Astrocyte of the cerebellum (primary cell): ENCODE data around the gene C1orf141.

Experiments used
- DNase-seq: peaks from one replicate; pipeline ENCODE4 v3.0.0-alpha.2; 2011; ENCODE audit warnings: low read depth
- H3K4me3 ChIP-seq: 2 replicates; pipeline ENCODE4 v1.5.1; 2011; ENCODE audit warnings: mild to moderate bottlenecking, low read depth, low read length, moderate library complexity
- CTCF ChIP-seq: IDR thresholded peaks from 2 replicates; pipeline ENCODE4 v1.5.1; 2012; ENCODE audit warnings: low read length, low read depth, moderate library complexity, mild to moderate bottlenecking; ENCODE audit errors: missing control alignments
- in situ Hi-C: cut with HindIII; loops from 2 replicates; pipeline ENCODE4 v1.10.0; 2017; ENCODE audit warnings: low sequenced_read_pairs

Gene C1orf141

DNA sequence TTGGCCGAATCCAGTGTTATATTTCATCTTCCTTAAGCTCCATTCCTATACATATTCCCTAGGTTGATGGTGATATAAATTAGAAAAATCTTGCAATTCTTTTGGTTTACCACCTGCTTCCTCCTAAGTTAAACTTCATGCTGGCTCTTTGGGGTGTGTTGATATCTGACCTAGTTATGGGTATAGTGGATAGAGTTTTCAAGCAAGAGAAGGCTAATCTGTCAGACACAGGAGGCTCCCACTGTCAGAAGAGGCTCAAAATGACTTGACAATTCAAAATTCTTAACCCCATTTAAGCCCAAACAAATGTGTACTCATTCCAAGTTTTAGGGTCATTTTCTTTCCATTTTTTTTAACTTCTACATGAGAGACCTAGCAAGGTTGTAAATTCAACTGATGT, 72.4 kb downstream of the C1orf141 start:
- no peak for DNase-seq
- no peak overlapping the region for H3K4me3 ChIP-seq
- no peak for TF ChIP-seq CTCF
- in situ Hi-C loops: no loop called here

DNA sequence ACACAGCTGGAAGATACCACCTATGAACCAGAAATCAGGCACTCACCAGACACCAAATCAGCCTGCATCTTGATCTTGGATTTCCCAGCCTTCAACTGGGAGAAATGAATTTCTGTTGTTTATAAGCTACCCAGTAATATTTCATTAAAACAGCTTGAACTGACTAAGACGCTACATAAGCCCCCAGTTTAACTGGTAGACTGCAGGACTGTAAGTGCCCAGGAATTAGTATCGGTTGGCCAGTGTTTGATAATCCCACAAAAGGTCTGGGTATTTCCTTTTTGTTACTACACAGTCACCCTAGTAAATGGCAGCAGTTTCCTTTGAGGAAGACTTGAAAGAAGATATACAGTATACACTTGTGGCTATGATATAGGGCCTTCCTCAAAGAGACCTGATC, 73.5 kb downstream of the C1orf141 start:
- no peak for TF ChIP-seq CTCF
- in situ Hi-C loops: no loop called here
- H3K4me3 ChIP-seq: no peak overlapping the region
- DNase-seq: no peak

GRCh38 chr1:67060811-67061218, 74.0 kb downstream of the C1orf141 start:
- in situ Hi-C loops: no loop called here
- peak; percentile 93 for DNase-seq

DNA sequence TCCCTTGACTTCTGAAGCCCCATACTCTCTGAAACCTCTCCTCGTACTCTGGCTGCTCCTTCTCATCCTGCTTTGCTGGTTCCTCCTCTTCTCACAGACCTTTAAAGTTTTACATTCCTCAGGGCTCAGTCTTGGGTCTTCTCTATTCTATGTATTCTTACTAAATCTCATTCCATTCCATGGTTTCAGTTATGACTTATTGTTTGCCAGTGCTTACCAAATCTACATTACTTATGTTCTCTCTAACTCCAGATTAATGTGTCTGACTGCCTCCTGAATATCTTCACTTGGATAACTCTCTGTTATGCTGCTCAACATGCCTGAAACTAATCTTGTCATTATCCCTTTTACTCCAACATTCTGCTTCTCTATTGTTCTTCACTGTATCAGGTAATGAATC, 75.4 kb downstream of the C1orf141 start:
- no peak for DNase-seq
- H3K4me3 ChIP-seq: no peak overlapping the region
- in situ Hi-C loops: no loop called here
- TF ChIP-seq CTCF: no peak

More at GRCh38 chr1:67060811-67061218, 74.0 kb downstream of the C1orf141 start:
- TF ChIP-seq CTCF: no peak
- no peak overlapping the region for H3K4me3 ChIP-seq

DNA sequence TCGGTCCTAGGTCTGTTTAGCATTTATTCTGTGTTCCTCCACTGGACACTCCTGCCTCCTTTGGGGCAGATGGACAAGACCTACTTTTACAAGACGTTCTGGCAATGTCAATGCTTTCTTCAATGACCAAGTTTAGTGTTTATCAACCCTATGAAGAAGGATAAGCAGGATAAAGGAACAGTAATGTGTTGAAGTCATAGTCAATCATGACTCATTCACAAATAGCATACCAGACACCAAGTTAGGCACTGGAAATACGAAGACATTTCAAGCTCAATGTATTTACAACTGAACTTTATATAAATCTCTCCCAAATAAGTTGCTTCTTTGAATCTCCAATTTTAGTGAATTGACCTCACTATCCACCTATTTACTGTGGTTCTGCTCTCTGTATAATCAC, 76.0 kb downstream of the C1orf141 start:
- in situ Hi-C loops: no loop called here
- no peak for TF ChIP-seq CTCF
- DNase-seq: no peak
- H3K4me3 ChIP-seq: no peak overlapping the region

DNA sequence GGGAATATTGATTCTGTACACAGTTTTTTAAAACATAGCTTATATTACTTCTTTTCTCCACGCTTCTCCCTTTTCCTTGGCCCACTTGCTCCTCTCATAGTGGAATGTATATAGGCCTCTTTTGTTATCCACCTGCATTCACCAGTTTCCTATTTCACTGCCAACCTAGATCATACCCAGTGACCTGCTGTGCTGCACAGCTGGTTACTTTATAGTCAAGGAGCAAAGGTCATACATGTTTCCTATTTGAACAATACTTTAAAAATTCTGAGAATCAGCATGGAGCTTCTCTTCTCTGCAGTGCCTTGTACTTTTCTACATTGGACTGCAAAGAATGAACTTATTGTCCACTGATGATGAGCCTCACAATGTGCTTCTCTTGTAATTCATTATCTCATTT, 76.5 kb downstream of the C1orf141 start:
- in situ Hi-C loops: no loop called here
- DNase-seq: no peak
- no peak for TF ChIP-seq CTCF
- H3K4me3 ChIP-seq: no peak overlapping the region
